SH-SY5Y (cell line): ENCODE results near the gene GPR137.
A peak's percentile ranks its signal among the peaks of the same experiment; 100 is the strongest.

Experiments used
- GATA2 ChIP-seq: IDR thresholded peaks from 2 replicates; pipeline ENCODE4 v1.6.1; 2011; ENCODE audit warnings: mild to moderate bottlenecking, low read depth, low read length
- GATA3 ChIP-seq: IDR thresholded peaks from 2 replicates; pipeline ENCODE4 v1.6.1; 2011; ENCODE audit warnings: low read depth, mild to moderate bottlenecking, low read length, moderate library complexity

GPR137 gene

DNA sequence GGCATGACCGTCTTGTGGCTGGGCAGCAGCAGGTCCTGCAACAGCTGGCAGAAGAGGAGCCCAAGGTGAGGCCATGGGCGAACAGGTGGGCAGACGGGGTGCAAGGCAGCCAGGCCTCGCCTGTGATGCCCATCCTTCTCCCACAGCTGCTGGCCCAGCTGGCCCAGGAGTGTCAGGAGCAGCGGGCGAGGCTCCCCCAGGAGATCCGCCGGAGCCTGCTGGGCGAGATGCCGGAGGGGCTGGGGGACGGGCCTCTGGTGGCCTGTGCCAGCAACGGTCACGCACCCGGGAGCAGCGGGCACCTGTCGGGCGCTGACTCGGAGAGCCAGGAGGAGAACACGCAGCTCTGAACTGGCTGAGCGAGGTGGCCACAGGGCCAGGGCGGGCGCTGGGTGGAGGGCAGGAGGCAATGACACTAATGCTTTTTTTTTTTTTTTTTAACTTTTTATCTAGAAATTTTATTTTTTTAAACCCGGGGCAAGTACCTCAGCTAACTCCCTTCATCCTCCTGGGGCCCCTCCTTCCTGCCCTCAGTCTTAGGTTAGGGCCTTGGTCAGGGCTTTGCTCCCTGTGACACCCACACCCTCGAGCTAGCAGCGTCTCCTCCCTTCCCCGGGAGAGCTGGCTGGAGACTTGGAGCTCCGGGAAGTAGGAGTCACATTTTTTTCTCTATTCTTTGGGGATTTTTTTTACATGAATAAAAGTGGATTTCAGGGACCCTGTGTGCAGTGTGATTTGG is 18.3 kb upstream of the GPR137 start:
- TF ChIP-seq GATA3: no peak
- TF ChIP-seq GATA2: no peak

DNA sequence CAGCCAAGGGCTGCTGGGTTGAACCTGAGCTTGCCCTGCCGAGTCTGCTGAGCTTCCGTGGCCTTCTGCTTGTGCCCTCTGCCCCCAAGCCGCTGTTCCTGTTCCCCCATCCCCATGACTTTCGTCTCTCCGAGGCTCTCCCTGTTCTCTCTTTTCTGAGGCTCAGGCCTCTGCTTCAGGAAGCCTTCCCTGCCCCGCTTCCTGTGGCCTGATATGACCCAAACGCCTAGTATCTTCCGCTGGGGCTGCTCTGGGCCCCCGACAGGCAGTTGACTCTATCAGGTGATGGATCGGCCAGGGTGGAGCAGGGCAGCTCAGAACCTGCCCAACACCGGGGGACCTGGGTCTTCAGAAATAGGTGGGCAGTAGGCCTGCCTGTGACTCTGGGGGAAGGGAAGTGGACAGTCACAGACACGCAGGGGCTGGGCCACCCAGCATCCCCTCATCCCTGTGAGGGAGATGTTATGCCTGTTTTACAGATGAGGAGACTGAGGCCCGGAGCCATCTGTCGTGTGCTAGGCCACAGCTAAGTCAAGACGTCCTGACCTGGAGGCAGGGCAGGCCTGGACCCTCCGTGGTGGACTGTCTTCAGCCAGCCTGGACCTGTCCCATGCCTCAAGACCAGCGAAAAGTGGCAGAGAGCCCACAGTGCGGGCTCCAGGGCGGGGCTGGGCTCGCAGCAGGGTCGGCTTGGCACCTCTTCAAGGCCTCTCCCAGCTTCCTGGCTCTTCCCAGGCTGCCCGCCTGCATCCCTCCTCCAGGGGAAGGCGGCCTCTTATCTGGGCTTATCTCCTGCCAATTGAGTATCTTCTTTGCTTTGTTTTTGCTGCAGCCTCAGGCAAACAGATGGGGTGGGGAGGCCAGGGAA is 17.4 kb upstream of the GPR137 start:
- TF ChIP-seq GATA2 (peak; percentile 96), GATA3 (no peak)

DNA sequence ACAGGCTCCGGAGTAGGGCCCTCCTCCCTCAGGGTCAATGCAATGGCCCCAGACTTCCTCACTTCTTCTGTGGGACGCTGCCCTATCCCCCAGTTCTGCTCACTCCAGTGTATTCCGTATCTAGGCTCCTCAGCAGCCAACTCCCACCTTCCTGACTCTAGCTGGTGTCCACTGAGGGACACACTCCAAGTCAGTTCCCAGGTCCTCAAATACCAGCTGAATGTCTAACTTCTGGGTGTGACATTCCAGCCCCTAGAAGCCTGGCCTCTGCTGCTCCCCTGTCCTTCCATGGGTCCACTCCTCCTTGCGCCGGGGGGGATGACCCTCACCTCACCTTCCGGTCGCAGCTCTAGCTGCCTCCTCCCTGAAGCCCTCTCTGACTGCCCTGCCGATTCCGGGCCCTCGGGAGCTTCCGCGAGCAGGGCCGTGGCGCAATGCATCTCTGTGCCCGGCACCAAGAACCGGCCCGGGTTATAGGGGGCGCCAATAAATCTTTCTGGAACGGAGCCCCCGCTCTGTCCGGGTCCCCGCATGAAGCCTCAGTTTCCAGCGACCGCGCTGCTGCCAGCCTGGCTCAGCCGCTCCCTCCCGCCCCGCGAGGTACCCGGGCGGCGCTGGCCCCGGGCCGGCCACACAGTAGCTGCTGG is 16.6 kb upstream of the GPR137 start:
- TF ChIP-seq GATA3: no peak
- TF ChIP-seq GATA2: no peak

DNA sequence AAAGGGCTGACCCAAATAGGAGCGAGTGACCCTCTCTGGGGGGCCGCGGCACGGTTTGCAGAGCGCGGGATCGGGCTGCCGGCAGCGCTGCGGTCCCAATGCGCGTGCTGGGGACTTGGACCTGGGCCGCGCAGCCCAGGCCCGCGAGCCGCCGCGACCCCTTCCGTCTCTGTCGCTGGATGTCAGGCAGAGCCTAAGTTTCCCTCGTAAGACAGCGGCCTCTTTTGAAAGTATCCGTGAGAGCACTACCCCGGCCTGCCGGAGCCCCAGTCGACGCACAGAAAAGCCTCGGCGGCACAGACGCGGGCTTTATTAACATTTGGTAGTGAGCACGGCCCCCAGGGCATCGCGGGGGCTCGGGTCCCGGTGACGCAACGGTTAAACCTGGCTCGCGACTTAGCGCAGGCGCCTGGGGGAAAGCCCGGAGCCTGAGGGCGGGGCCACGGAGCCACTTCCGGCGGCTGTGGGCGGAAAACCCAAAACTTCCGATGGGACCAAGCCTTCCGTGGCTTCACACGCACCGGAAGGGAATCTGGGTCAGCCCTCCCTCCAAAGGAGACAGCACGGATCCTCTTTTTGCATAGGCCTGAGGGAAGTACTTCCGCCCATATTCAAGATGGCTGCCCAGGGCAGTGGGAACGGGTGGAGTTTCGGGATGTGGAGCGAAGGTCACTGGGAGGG is 16.0 kb upstream of the GPR137 start:
- no peak for TF ChIP-seq GATA2
- TF ChIP-seq GATA3: no peak

DNA sequence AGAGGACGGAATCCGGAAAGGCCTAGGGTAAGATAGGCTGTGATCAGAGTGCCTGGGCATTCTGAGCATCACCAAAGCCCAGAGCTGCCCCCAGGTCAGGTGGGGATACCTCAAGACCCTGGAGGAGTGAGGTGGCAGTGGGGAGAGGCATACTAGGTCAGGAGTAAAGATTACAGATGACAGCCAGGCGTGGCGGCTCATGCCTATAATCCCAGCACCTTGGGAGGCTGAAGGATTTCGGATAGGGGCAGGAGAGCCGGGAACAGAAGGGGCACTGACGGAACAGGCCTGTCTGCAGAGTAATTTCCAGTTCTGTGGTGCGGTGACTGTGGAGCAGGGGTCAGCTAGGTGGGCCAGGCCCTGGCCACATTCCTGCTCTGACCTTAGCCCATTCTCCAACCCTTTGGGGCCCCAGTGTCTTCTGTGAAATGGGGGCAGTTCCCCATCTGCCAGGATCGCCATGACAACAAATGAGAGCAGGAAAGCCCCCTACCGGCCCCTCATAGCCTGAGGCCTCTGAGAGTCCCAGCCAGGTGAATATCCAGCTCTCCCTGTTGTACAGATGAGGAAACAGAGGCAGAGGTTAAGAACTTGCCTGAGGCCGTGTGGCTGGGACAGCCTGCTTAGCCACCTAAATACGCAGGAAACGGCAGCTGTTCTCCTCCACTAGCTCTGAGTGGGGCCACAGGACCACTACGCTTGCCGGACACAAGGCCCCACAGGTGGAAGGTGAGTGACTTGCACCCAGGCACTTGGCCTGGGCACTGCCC is 10.4 kb upstream of the GPR137 start:
- TF ChIP-seq GATA3: no peak
- TF ChIP-seq GATA2: no peak

DNA sequence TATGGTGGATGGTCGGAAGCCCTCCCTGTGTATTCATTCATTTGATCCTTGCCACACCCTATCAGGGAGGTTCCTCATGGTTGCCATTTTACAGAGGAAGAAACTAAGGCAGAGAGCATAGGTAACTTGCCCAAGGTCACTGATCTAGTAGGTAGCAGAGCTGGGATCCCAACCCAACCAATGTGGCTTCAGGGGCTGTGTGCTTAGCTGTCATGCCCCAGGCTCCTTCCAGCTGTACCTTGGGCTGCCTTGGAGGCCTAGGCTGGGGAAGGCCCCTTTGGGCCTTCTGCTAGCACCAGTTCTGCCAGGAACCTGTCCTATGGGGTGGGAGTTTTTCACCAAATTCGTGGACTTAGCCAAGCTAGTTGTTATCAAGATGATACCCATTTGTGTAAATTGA is 9.8 kb upstream of the GPR137 start:
- TF ChIP-seq GATA2: no peak
- TF ChIP-seq GATA3: no peak

DNA sequence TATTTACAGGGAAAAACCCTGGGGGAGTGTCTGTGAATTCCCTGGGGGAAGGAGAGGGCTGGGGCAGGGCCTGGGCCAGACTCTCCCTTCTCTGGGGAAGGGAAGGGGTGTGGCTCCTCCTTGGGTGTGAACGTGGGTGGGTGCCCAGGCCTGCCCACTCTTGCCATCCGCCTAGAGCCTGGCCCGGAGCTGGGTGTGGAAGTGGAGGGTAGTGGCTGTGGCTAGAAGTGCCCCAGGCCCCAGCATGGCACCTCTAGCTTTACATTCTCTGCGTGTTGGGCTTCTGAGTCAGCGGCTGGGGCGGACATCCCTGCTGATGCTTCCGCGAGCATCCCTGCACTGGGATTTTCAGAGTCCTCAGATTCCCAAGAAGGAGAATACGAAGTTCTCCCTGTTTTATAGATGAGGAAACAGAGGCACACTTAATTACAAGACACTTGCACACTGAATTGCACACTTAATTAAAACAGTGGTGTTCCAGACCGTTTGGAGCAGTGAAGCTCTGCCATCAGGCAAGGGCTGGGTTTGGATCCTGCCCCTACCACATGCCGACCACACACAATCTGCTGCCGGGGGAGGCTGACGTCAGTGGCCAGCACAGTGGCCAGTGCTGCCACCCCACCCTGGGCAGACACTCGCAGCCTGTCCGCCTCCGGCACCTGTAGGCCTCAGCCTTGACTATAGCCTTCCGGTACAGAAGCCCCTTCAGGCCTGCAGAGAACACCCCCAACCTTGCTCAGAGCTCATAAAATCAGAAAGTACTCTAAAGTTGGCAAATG is 8.8 kb upstream of the GPR137 start:
- TF ChIP-seq GATA3 (no peak), GATA2 (no peak)

DNA sequence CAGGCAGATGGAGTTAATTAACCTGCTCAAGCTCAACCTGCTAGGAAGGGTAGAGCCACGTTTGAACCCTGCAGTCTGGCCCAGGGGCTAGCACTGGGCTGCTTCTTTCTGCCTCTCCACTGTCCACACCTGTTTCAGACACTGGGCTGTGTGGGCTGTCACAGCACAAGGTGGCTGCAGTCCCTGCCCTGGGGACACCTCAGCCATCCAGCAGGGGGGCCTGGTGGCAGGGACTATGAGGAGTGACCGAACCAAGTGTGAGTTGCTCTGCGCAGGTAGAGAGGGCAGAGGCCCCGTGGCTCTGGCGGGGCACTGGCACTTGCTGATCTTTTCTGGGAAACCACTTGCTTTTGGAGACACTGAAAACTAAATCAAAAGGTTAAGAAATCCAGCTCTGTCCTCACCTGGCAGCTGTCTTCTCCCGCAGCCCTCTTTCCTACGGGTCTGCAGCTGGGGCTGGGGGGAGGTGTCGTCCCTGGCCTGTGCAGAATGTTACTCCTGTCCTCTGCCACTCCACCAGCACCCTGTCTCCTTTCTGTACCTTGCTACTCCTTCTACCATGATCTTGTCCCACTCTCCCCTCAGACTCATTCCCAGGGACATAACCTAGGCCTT is 7.0 kb upstream of the GPR137 start:
- no peak for TF ChIP-seq GATA2
- TF ChIP-seq GATA3: no peak

DNA sequence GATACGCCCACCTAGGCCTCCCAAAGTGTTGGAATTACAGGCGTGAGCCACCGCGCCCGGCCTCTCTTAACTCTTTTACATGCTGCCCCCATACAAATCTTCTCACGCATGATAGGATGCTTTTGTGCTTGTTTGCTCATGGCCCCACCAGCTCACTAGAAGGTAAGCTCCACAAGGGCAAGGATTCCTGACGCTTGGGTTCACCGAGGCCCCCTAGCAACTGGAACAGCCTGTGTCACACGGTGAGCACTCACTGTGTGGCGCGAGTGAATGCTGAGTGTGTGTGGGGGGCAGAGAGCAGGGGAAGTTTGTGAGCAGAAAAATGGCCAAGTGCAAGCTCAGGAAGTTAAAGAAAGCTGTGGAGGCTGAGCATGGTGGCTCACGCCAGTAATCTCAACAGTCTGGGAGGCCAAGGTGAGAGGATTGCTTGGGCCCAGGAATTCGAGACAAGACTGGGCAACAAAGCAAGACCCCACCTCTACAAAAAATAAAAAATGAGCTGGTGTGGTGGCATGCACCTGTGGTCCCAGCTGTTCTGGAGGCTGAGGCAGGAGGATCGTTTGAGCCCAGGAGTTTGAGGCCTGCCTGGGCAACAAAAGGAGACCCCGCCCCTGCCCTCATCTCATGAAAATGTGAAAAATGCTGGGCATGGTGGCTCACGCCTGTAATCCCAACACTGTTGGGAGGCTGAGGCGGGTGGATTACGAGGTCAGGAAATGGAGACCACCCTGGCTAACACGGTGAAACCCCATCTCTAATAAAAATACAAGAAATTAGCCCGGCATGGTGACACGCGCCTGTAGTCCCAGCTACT is 3.5 kb upstream of the GPR137 start:
- TF ChIP-seq GATA2 (no peak), GATA3 (no peak)

DNA sequence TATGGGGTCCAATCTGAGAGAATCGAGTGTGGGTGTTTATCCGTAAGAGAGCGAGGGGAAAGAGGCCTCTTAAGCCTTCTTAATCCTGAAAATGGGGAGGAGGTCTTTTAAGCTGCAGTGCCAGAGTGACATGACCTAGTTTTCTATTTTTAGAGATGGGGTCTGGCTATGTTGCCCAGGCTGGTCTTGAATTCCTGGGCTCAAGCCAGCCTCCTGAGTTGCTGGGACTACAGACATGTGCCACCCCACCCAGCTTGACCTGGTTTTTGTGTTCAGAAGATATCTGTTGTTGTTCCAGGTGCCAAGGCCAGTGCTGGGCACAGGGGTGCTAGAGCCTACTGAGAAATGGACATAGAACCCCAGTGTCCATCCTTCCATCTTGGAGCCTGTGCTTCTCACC is 2.6 kb upstream of the GPR137 start:
- TF ChIP-seq GATA3: no peak
- TF ChIP-seq GATA2: no peak
